GM18499 (cell line): ENCODE results near the gene MIPEP.

Source experiments
- ATAC-seq: cut with Tn5 transposase; IDR thresholded peaks from one replicate; pipeline ENCODE4 v1.9.1; 2021; ENCODE audit warnings: moderate number of reproducible peaks; ENCODE audit not compliant: insufficient read depth, unreplicated experiment

MIPEP gene

DNA sequence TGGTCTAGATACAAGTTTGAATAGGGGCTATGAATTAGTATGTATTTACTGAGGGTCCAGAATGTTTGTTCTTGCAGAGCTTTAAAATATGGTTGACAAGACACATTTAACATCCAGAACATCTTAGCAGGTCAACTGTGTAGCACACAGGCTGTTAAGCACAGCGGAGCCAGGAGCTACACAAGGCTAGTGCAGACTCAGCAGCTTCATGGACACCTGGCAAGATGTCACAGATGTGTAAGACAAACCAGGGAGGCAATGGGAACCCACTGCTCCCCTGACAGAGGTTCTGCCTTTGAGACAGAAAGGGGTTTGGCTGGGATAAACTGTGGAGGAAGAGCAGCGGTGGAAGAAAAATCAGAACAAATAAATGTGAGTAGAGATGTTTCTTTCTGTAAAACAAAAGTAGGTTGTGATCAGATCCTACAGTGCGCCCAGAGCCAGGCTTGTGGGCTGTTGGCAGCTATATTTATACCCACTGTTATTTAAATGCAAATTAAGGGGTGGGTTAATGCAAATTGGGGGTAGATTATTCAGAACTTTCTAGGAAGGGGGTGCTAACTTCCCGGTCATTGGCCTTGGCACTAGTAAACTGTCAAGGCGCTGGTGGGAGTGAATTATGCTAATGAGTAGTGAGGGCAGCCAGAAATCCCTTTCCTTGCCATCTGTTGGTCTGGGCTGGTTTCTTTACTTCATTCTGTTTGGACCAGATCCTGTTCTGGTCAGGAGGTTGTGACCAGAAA, 33.0 kb downstream of the MIPEP start:
- ATAC-seq = no peak

DNA sequence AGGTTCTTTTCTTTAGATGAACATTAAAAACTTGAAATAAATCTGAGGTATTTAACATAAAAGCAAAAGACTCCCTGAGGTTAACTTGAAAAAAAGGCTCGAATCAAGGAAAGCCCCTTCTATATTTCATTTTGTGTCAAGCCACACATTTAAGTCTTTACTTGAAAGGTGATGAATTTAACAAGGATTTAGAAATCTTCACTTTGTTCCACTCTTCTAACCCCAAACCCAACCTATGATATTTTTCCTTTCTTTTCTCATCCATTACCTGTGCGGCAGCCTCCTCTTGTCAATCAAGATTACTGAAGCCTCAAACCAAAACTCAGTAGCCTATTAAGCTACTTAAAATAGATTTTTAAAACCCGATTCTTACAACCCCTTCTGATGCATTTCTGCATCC, 33.8 kb downstream of the MIPEP start:
- no peak for ATAC-seq

DNA sequence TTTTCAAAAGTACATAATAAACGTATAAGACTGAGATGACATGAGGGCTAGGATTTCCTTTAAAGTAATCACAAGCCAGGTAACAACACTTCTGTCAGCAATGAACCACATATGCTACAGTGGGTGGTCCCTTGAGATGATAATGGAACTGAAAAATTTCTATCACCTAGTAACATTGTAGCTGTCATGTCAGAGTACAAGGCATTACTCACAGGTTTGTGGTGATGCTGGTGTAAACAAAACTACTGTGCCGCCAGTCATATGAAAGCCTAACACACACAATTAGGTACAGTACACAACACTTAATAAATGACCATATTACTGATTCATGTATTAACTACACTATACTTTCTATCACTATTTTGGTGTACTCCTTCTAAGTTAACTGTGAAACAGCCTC, 36.8 kb downstream of the MIPEP start:
- no peak for ATAC-seq

DNA sequence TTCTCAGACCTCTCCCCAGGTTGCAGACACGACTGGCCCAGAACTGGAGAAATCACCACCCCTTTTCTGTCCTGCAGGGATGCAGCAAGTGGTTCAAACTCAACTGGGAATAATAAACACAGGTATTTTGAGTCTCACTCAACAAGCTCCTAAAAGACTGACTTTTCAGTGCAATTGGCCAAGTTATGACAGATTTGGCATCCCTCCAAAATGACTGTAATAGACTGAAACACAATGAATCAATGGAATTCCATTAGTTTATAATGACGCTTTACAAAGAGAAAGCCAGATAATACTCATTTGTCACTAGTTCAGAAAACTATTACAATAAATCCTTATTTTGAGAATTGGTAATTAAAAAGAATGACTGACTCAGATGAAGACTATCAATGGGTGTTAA, 38.1 kb downstream of the MIPEP start:
- ATAC-seq = no peak

DNA sequence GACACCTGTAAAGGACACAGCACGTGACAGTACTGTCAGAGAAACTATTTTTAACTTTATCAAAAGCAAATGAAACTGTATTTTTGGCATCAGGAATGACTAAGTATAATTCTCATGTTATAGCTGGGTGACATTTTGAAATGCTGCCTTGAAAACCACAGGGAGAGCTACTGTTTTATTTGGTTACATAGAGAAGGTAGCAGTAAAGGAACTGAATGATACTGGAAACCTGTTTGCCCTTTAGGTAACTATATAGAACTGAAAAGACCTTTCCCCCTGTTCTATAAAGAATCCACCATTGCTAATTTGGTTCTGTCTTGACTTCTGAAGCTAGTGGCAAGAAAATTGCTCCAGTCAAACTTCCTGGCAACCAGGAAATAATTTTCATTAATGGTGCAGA, 39.1 kb downstream of the MIPEP start:
- no peak for ATAC-seq

DNA sequence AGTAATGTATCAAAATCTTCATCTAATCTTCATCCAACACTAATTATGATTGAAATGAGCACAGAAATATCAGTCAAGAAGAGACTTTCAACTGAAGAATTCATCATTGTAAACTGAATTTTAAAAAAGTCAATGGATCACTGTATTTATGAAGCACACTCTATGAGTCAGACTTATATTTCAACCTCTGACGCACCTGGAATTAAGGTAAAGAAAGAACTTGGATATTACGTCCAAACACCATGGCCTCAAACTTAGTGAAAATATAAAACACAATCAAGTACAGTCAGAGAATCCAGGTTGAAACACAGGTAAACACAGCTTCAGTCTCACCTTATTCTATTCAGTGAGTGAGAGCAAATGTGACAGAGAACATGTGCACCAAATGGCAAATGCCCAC, 39.5 kb downstream of the MIPEP start:
- ATAC-seq = no peak

DNA sequence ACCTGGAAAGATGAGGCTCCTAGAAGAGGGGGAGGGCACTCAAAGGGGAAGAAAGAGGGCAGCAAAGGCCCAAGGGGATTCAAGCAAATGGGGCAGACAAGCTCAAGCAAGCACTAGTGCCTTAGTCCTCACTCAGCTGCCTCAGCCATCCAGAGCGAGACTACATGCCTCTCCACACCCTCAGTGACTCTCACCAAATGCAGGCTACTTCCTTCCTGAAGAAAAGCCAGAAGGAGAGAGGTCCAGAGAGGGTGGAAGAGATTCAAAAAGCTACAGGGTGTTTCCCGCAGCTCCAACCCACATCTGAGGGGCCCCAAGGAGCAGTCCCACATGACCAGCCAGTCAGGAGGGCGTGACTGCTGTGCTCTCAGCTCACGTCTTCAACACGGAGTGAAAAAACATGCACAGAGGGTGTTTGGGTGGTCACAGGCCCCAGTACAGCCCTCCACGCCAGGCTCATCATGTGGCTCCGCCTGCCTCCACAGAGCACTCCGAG, 40.5 kb downstream of the MIPEP start:
- no peak for ATAC-seq

DNA sequence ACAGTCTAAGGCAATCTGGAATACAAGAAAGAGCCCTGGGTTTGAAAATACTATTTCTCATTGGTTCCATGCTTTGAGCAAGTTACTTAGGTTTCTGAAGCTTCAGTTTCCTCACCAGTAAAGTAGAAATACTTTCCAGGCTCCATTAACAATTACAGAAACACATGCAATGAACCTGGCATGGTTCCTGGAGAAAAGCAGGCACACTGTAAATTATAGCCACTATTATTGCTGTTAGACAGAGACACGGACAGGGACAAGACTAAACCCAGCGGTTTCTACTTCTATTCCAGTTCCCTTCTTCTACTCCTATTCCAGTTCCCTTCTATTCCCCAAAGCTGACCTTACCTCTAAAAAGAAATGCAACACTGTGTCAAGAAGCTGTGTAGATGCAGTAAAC, 41.2 kb downstream of the MIPEP start:
- no peak for ATAC-seq

DNA sequence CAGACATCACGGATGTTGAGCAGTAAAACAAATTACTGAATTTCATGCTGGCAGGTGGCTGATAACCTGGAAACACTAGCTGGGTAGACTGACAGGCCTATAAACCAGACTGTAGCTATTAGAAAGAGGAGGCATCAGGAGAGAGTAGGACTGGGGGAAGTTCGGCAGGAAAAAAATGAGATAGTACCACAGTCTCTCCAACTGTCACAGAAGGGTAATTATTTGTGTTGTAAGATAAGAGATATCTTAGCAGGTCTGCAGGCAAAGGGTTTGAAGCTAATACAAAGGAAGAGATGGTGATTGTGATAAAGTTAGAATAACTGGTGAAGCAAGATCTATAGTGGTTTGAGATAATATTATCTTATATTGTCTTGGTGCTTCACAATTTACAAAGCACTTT, 41.7 kb downstream of the MIPEP start:
- ATAC-seq = no peak

DNA sequence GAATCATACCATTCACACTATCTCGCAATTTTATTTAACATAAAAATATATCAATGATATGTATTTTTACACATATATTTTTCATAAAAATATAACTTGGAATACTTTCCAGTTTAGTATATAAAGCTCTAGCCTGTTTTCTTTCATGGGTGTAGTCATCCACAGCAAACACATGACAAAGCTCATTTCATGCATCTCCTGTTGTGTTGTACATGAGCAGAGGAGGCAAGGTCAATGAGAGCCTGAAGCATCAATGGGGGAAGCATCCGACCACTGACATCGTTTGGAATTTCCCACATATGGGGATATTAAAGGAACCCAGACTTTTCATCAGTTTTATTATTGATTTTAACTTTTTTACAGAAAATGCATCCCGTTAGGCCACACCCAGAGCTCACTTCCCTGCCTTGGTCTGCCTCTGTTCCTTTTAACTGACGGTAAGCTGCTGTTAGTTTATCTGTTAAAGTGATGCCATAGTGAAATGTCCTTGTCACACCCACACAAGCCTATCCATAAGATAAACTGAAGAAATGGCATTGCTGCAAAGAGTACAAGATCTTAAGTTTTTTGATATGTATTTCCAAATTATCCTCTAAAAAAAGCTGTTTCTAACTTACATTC, 44.0 kb downstream of the MIPEP start:
- no peak for ATAC-seq

DNA sequence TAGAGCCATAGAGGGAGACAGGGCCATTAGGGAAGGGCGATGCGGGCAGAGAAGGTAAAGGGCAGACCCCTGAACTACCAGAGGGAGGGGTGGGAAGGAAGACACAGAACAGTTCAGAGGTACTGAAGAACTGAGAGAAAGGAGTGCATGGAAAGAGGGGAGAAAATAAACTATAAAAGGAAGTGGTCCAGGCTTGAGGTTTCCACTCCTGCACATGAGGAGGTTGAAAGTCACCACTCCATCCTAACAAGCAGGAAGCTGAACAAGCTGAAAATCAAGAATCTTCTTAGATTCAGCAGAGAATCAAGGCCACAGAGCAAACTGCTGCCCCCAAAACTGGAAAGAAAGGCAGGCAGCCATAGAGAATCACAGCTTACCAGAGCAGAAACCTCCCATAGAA, 45.1 kb downstream of the MIPEP start:
- ATAC-seq = no peak

DNA sequence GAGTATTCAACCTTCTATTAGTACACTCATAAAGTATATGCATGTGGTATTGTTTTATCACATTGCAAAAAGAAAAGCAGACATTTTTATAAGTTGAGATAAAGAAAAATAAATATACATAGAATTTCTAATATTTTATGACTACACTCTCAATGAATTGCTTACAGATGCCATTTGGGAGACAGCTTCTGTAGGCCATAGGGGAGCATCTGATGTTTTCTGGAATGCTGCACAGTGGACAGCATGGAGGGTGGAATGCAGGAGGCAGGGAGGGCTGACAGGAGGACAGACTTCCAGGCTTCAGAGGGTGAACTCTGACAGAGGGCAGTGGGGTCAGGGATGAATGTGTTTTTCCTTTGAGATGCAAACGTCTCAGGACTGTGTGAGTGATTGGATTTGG, 45.8 kb downstream of the MIPEP start:
- no peak for ATAC-seq

DNA sequence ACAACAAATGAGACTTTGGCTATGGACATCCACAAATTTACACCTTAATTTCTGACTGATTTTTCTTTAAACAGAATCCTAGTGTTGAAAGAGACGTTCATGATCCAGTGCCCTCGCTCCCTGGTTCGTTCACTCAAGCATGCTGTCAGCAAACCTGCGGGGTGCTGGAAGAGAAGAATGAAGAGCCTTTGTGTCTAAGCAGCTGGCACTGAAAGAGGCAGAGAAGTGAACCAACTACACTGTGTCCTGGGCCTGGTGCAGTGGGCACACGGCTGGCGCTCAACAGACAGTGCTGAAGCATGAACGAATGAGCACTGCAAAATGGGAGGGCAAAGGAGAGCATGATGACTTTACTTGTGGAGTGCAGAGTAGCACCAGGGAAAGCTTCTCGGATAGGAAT, 46.8 kb downstream of the MIPEP start:
- ATAC-seq = no peak

DNA sequence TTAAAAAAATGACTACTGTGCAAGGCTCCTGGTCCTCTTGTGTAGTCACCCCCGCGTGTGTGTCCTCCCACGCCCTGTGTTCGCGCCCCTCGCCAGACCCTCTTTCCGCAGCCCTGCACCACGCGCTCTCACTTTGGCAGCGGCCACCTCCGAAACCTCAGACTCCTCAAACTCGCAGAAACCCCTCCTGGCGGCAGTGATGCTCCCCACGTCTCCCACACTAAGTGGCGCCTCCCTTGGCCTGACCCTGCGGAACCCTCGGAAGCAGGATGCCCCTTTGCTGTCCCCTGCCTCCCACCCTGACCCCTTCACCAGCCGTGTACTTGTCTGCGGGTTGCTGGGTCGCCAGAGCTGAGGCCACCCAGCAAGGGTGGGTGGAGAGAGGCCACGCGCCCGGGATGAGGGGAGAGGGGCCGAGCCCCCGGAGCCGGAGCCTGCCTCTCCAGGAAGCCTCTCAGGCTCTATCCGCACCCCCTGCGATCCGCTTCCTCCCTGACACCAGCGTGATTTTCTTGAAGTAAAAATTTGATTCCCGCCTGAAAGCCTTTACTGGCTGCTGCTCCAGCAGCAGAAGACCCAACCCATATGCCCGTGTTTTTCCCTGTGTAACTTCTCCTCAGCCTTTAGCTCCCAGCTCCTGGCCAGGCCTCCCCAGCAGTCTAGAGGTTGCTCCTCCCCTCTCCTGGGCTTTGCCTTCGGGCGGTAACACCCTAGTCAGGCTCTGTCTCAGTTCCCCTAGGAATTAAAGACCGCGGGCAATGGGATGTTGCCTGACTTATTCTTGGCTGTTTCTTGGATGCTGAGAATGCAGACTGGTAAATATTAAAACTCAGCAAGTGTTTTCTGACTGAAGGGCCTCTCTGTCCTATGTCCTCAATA, 55.2 kb downstream of the MIPEP start:
- no peak for ATAC-seq

DNA sequence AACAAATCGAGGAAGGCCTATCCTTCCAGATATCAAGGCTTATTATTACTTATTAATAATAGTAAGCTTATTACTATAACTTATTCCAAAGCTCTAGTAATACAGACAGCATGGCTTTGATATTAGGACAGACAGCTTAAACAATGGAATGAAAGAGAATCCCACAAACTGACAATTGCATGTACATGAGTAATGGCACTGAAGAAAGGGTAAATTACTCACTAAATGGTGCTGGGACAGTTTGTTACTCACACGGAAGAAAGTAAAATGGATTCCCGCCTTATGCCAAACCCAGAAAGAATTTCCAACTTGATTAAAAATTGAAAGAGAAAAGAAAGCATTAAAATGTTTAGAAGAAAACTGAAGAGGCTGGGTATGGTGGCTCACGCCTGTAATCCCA, 60.3 kb downstream of the MIPEP start:
- ATAC-seq = no peak

DNA sequence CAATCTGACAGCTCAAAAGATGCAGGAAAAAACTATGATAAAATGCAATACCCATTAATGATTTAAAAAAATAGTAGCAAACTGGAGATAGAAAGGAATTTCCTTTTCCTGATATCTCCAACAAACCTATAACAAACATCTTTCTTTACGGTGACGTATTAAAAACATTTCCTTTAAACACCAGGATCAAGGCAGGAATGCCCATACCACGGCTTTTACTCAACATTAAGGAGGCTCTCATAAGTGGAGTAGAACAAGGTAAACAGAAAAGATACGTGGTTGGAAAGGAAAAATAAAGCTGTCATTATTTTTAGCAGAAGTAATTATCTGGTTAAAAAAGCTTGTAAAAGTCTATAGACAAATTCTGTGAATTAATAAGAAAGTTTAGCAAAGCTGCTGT, 61.1 kb downstream of the MIPEP start:
- ATAC-seq = no peak

DNA sequence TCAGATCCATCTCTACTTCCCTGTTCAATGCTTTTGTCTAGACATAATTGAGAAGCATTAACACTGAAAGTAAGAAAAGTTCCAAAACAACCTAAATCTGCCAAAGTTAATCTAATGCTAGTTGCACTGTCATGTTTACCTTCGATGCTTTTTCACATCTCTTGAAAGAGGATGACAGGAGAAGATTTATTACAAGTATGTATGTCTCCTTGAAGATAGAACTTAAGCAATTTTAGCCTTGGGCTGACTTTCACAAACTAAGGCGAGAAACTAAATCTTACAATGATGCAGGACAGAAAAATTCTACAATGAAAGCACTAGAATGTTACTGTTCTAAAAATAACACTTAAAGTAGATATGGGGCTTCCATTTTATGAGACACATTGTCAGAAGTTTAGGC, 64.0 kb downstream of the MIPEP start:
- no peak for ATAC-seq

DNA sequence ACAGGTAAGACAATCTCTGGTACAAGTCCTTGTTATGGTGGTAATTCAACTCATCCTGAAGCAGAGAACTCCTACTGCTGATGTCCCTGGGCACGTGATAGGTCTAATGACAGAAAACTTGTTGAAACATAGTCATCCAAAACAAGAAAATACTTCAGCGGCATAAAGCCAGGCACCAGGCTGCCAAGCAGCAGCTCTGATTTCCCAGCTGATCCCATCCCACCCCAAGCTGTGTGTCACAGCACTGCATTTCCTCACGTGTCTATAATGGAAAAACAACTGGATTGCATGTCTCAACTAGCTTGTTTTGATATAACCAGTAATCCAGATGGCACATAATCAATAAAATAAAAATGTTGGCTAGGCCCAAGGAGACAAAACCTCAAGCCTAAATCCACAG, 64.8 kb downstream of the MIPEP start:
- no peak for ATAC-seq

DNA sequence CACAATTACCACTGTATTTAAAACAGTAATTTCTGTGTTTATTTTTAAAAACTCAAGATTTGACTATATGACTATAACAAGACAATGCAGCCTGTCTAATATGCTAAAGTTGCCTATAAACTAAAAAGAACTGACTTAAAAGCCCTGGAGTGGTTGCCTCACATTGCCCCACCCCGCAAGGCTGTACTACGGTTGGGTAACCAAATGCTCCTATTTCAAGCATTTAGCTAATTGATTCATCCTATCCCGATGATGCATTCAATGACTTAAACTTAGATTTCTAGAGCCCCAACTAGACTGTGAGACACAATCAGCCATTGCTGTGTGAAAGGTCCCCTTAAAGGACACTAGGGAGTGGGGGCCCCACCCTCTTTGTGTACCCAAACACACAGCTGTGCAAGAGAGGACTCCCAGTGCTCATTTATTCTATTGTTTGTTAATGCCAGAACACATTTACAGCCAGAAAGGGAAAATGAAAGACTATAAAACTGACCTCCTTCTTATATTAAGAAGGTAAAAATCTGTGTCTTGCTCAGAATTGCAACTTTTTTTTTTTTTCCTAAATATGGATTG, 66.9 kb downstream of the MIPEP start:
- no peak for ATAC-seq

DNA sequence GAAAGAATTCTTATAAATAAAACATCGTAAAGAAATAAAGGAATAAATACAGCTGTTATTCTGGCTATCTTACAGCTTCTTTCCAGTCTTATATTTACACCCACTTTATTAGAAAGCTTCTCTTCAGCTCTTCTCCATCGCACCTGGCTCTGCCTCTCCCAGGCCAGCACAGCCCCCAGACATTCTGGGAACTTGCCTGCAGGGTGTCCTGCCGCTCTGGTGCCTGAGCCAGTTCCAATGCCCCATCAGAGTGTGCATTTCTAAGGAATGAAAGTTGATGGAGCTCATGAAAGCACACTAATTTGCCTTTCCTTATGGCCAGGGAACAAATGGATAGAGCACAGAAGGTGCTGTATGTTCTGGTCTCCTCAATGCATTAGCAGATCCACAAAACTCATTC, 68.7 kb downstream of the MIPEP start:
- no peak for ATAC-seq

DNA sequence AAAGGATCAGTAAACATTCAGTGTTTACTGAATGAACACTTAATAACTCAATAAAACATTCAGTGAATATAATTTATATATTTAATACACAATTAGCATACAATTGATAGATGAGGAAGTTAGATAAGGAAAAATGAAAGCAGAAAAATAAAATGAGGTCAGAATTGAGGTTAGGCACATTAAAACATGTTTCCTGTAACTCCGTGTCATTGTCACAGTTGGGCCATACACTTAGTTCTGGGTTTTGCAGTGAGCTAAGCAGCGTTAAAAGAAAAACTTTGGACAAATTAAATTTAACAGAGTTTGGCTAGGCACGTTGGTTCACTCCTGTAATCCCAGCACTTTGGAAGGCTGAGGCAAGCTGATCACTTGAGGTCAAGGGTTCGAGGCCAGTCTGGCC, 71.4 kb downstream of the MIPEP start:
- ATAC-seq = no peak
